Heart left ventricle (tissue), 13 donors: Measurements from ENCODE around the gene OR4F15.

Experiments
- POLR2A ChIP-seq, 2 donors: fragments of 450-650 bp; IDR thresholded peaks; one replicate each; pipeline ENCODE4 v1.6.1; 2017; ENCODE audit warnings: antibody characterized with exemption in 2 of 2, mild to moderate bottlenecking in 2 of 2, moderate library complexity in 2 of 2
- TF ChIP-seq, protein P1 (sequence below), 12 donors: fragments of 200-600 bp; sonication (generic) in 4 of 12; IDR thresholded peaks; one replicate each; pipeline versions ENCODE4 v1.5.0 to v1.8.0; 2018 to 2022; ENCODE audit warnings: antibody characterized with exemption in 12 of 12, mild to moderate bottlenecking in 5 of 12
- donor health status: ischemic (EF 13 %, LVEDD 7.1; RV severe dilation, severe dysfunction).
- donor health status: DM: no; HTN: yes; CAD: no.
- donor health status: DM: no; HTN: no; CAD: no.
- donor health status: ischemic (EF 25% LVEDD 6.9; RV normal size, moderate dysfunction).
- donor health status: ischemic (EF 25% LVEDD 5.7; RV mildly dilated, moderate dysfunction).
- donor health status: ischemic (EF 35%, LVEDD 5.7; RV mildly dilated, moderate dysfunction).
- donor health status: nonischemic (EF 11% LVEDD 7.7; RV severe dilation, severe dysfunction).
- donor health status: DM: yes; HTN: yes; CAD: no.
- donor health status: PGD.
- donor health status: ischemic (EF 29% LVEDD 5.4; RV normal size, mild dysfunction).
- donor health status: nonischemic (EF 23%, LVEDD 6.1; RV moderate dilation, normal function).

DNA sequence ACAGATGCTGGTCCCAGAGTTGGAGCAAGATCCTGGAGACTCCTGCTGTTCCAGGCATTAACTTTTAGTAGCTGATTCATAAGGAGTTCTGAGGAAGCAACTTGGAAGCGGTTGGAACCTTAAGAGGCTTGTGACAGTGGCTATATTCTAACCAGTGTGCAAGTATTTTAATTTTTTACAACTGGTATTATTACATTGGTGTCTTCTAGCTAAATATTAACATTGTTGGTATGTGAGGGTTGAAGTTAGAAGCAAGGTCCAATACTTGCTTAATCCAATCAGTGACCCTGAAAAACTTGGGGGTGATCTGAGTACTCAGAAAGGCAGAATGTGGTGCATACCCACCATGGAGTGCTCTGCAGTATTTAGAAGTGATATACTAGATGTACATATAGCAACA lies 1.5 kb upstream of the OR4F15 start:
- TF ChIP-seq, protein P1, sequence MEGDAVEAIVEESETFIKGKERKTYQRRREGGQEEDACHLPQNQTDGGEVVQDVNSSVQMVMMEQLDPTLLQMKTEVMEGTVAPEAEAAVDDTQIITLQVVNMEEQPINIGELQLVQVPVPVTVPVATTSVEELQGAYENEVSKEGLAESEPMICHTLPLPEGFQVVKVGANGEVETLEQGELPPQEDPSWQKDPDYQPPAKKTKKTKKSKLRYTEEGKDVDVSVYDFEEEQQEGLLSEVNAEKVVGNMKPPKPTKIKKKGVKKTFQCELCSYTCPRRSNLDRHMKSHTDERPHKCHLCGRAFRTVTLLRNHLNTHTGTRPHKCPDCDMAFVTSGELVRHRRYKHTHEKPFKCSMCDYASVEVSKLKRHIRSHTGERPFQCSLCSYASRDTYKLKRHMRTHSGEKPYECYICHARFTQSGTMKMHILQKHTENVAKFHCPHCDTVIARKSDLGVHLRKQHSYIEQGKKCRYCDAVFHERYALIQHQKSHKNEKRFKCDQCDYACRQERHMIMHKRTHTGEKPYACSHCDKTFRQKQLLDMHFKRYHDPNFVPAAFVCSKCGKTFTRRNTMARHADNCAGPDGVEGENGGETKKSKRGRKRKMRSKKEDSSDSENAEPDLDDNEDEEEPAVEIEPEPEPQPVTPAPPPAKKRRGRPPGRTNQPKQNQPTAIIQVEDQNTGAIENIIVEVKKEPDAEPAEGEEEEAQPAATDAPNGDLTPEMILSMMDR (IDR thresholded peaks at IDR 0.05): no peak
- no peak for TF ChIP-seq POLR2A (IDR thresholded peaks at IDR 0.05)
